Activated CD4-positive, alpha-beta memory T cell treated with anti-CD3 and anti-CD28 coated beads, Interleukin-2, amount 10 ng/mL, durations not matched to agents 7 days and 5 days (primary cell): ENCODE measurements around the gene ZXDC. TPM values are rescaled to one million over a fixed set of nuclear protein-coding genes. Genes with fewer than 3 reads are reported as not detected.
A peak's percentile ranks its signal among the peaks of the same experiment; 100 is the strongest.

ENCODE experiments used
- CTCF ChIA-PET: fragments of 350-600 bp; sonication (Branson Sonifier 250); formaldehyde crosslinking; loops from one replicate; lab custom pipeline; 2021; ENCODE audit warnings: antibody characterized with exemption, inconsistent platforms; lab: Charles Lee
- POLR2A ChIA-PET: fragments of 350-600 bp; sonication (Branson Sonifier 250); formaldehyde crosslinking; loops from one replicate; lab custom pipeline; 2021; ENCODE audit warnings: antibody characterized with exemption; lab: Charles Lee
- DNase-seq: peaks from one replicate; pipeline ENCODE4 v3.0.0-alpha.2; 2020
- H3K27ac Mint-ChIP-seq: one replicate; pipeline ENCODE4 v1.8.0; 2021; ENCODE audit warnings: mild to moderate bottlenecking, mixed read lengths
- H3K27me3 Mint-ChIP-seq: one replicate; pipeline ENCODE4 v1.8.0; 2021; ENCODE audit warnings: mixed read lengths
- H3K36me3 Mint-ChIP-seq: one replicate; pipeline ENCODE4 v1.8.0; 2021; ENCODE audit warnings: low read depth, mixed read lengths
- H3K4me1 Mint-ChIP-seq: one replicate; pipeline ENCODE4 v1.8.0; 2021; ENCODE audit warnings: mixed read lengths
- H3K4me3 Mint-ChIP-seq: one replicate; pipeline ENCODE4 v1.8.0; 2021; ENCODE audit warnings: mild to moderate bottlenecking, mixed read lengths
- H3K9me3 Mint-ChIP-seq: one replicate; pipeline ENCODE4 v1.8.0; 2021; ENCODE audit warnings: mixed read lengths
- total RNA-seq, 2 experiments: library from RNA; stranded (reverse); gene quantifications; one replicate each; pipeline ENCODE4 v1.2.3, GENCODE V29; 2021

The ZXDC gene
- total RNA-seq, 2 experiments from 2014 or later, result 23.8 to 23.9 TPM

GRCh38 chr3:126493739-126494138, 18.0 kb upstream of the ZXDC start:
- Mint-ChIP-seq H3K36me3 (no peaks in the 10 kb centered on the region), H3K27me3 (no peaks in the 10 kb centered on the region), H3K4me1 (peaks cover 7% of the 10 kb centered on the region), H3K4me3 (no peak overlapping the region), H3K27ac (no peak overlapping the region), H3K9me3 (no peaks in the 10 kb centered on the region)
- POLR2A ChIA-PET, result interaction anchor here (0.7 kb wide), 1 partner anchor 17 kb away, joined by 3 read pairs; no protein-coding TSS in a partner anchor
- CTCF ChIA-PET, result no interaction called here
- no peak for DNase-seq

GRCh38 chr3:126493051-126493450, 17.4 kb upstream of the ZXDC start:
- no peak overlapping the region for H3K27ac Mint-ChIP-seq
- H3K36me3 Mint-ChIP-seq, result no peaks in the 10 kb centered on the region
- no peak for DNase-seq
- H3K27me3 Mint-ChIP-seq, result no peaks in the 10 kb centered on the region
- ChIA-PET POLR2A (no interaction called here), CTCF (no interaction called here)
- peaks cover 7% of the 10 kb centered on the region for H3K4me1 Mint-ChIP-seq
- H3K4me3 Mint-ChIP-seq, result no peak overlapping the region
- no peaks in the 10 kb centered on the region for H3K9me3 Mint-ChIP-seq

GRCh38 chr3:126491221-126492013, 15.7 kb upstream of the ZXDC start:
- Mint-ChIP-seq H3K27ac (no peak overlapping the region), H3K4me1 (peaks cover 13% of the 10 kb centered on the region), H3K4me3 (no peak overlapping the region), H3K36me3 (no peaks in the 10 kb centered on the region), H3K27me3 (no peaks in the 10 kb centered on the region), H3K9me3 (no peaks in the 10 kb centered on the region)
- POLR2A ChIA-PET, result no interaction called here
- DNase-seq, result no peak
- CTCF ChIA-PET, result no interaction called here

- Mint-ChIP-seq H3K4me3 (no peak overlapping the region), H3K9me3 (no peaks in the 10 kb centered on the region), H3K27ac (no peak overlapping the region), H3K27me3 (no peaks in the 10 kb centered on the region), H3K4me1 (peaks cover 15% of the 10 kb centered on the region), H3K36me3 (no peaks in the 10 kb centered on the region)
- POLR2A ChIA-PET, result no interaction called here
- DNase-seq, result no peak
- CTCF ChIA-PET, result no interaction called here
Observed at GRCh38 chr3:126490619-126491018, 14.9 kb upstream of the ZXDC start.

- no peak for DNase-seq
- Mint-ChIP-seq H3K4me1 (peaks cover 15% of the 10 kb centered on the region), H3K4me3 (no peak overlapping the region), H3K27me3 (no peaks in the 10 kb centered on the region), H3K27ac (no peak overlapping the region), H3K9me3 (no peaks in the 10 kb centered on the region), H3K36me3 (no peaks in the 10 kb centered on the region)
- POLR2A ChIA-PET, result no interaction called here
- CTCF ChIA-PET, result no interaction called here
Observed at GRCh38 chr3:126488886-126489569, 13.3 kb upstream of the ZXDC start.

- no peaks in the 10 kb centered on the region for H3K36me3 Mint-ChIP-seq
- no peak for DNase-seq
- ChIA-PET CTCF (no interaction called here), POLR2A (no interaction called here)
- H3K27ac Mint-ChIP-seq, result no peak overlapping the region
- no peaks in the 10 kb centered on the region for H3K9me3 Mint-ChIP-seq
- H3K4me1 Mint-ChIP-seq, result peaks cover 13% of the 10 kb centered on the region
- no peaks in the 10 kb centered on the region for H3K27me3 Mint-ChIP-seq
- no peak overlapping the region for H3K4me3 Mint-ChIP-seq
Observed at GRCh38 chr3:126488185-126488584, 12.5 kb upstream of the ZXDC start.

- Mint-ChIP-seq H3K36me3 (no peaks in the 10 kb centered on the region), H3K4me3 (no peak overlapping the region), H3K4me1 (peaks cover 13% of the 10 kb centered on the region), H3K27me3 (no peaks in the 10 kb centered on the region), H3K9me3 (no peaks in the 10 kb centered on the region), H3K27ac (peak overlapping the region; percentile 41)
- POLR2A ChIA-PET, result interaction anchor here (1.2 kb wide), 1 partner anchor 11 kb away, joined by 5 read pairs; the partner anchor contains the start of gene ZXDC
- peak; percentile 28 for DNase-seq
- CTCF ChIA-PET, result no interaction called here
Observed at GRCh38 chr3:126487151-126487771, 11.6 kb upstream of the ZXDC start.

GRCh38 chr3:126486360-126486847, 10.7 kb upstream of the ZXDC start:
- H3K27ac Mint-ChIP-seq, result peak overlapping the region; percentile 26
- no peaks in the 10 kb centered on the region for H3K9me3 Mint-ChIP-seq
- CTCF ChIA-PET, result no interaction called here
- DNase-seq, result no peak
- H3K4me3 Mint-ChIP-seq, result no peak overlapping the region
- H3K4me1 Mint-ChIP-seq, result peaks cover 13% of the 10 kb centered on the region
- POLR2A ChIA-PET, result interaction anchor here (1.2 kb wide), 1 partner anchor 10 kb away, joined by 5 read pairs; the partner anchor contains the start of gene ZXDC
- H3K36me3 Mint-ChIP-seq, result no peaks in the 10 kb centered on the region
- H3K27me3 Mint-ChIP-seq, result no peaks in the 10 kb centered on the region

- no peak for DNase-seq
- H3K27ac Mint-ChIP-seq, result no peak overlapping the region
- POLR2A ChIA-PET, result no interaction called here
- no peak overlapping the region for H3K4me3 Mint-ChIP-seq
- no peaks in the 10 kb centered on the region for H3K36me3 Mint-ChIP-seq
- no peaks in the 10 kb centered on the region for H3K9me3 Mint-ChIP-seq
- CTCF ChIA-PET, result no interaction called here
- peaks cover 13% of the 10 kb centered on the region for H3K4me1 Mint-ChIP-seq
- H3K27me3 Mint-ChIP-seq, result no peaks in the 10 kb centered on the region
Observed at GRCh38 chr3:126485956-126486355, 10.3 kb upstream of the ZXDC start.

GRCh38 chr3:126485176-126485897, 9.6 kb upstream of the ZXDC start:
- CTCF ChIA-PET, result no interaction called here

GRCh38 chr3:126484662-126485061, 9.0 kb upstream of the ZXDC start:
- H3K27me3 Mint-ChIP-seq, result no peaks in the 10 kb centered on the region

More at GRCh38 chr3:126485176-126485897, 9.6 kb upstream of the ZXDC start:
- Mint-ChIP-seq H3K36me3 (no peaks in the 10 kb centered on the region), H3K9me3 (no peaks in the 10 kb centered on the region), H3K27me3 (no peaks in the 10 kb centered on the region), H3K4me3 (no peak overlapping the region), H3K27ac (no peak overlapping the region), H3K4me1 (peaks cover 13% of the 10 kb centered on the region)
- no peak for DNase-seq
- POLR2A ChIA-PET, result no interaction called here

GRCh38 chr3:126484148-126484547, 8.5 kb upstream of the ZXDC start:
- peaks cover 13% of the 10 kb centered on the region for H3K4me1 Mint-ChIP-seq
- H3K36me3 Mint-ChIP-seq, result no peaks in the 10 kb centered on the region
- H3K9me3 Mint-ChIP-seq, result no peaks in the 10 kb centered on the region
- no peak overlapping the region for H3K4me3 Mint-ChIP-seq
- H3K27ac Mint-ChIP-seq, result no peak overlapping the region
- CTCF ChIA-PET, result no interaction called here
- DNase-seq, result no peak
- POLR2A ChIA-PET, result no interaction called here
- no peaks in the 10 kb centered on the region for H3K27me3 Mint-ChIP-seq

More at GRCh38 chr3:126484662-126485061, 9.0 kb upstream of the ZXDC start:
- Mint-ChIP-seq H3K4me3 (no peak overlapping the region), H3K36me3 (no peaks in the 10 kb centered on the region), H3K4me1 (peaks cover 13% of the 10 kb centered on the region), H3K27ac (no peak overlapping the region), H3K9me3 (no peaks in the 10 kb centered on the region)
- CTCF ChIA-PET, result no interaction called here
- POLR2A ChIA-PET, result no interaction called here
- DNase-seq, result no peak
